NCI-H1105 treated with DMSO at 0.1 percent for 48 hours (cell line): Measurements from ENCODE around the gene GRXCR2.
"Not testable (repeated sequence)": the region's sequence is repeated elsewhere in the genome, so short reads cannot be mapped to it uniquely, and the experiment has no call there.

ENCODE experiments used
- DNase-seq: peaks from one replicate; lab custom pipeline; 2025; lab: John Stamatoyannopoulos, UW

The GRXCR2 gene

GRCh38 chr5:145874765-145875164 lies 2.0 kb upstream of the GRXCR2 start:
- no peak for DNase-seq

DNA sequence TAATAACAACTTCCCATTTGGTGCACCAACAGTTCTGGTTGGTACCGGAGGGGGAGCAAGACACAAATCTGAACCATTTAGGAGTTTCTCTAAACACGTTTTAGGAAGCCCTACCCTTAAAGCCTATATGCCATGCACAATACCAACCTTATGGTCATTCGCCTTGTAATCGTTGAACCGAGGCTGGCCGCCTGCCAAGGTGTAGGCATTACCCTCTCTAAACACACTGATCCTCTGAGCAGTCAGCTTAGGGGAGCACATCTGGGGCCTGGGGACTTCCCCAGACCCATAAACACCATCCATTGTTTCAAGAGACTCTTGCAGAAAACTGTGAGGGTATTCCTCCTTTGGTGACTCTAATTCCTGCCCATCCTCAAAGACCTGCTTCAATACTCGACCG lies 328 bp downstream of the GRXCR2 start:
- no peak for DNase-seq

- no peak for DNase-seq
Measured at GRCh38 chr5:145869753-145870152, 3.1 kb downstream of the GRXCR2 start.

DNA sequence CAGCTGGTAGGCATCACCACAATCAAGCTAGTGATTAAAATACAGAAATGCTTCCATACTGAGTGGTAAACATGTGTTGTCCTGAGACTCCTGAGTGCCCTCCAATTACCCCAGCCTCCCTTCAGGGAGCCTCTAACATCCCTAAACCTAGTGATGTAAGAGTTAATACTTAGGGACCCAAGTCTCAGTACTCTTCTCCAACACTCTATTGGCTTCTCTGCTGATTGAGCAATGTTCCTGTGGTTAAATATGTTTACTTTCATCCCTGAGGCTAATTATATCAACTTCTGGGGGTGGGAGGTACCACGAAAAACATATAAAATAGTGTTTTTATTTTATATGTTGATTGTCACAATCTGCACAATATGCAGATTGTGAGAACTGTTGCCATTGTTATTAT lies 5.0 kb downstream of the GRXCR2 start:
- DNase-seq = no peak

DNA sequence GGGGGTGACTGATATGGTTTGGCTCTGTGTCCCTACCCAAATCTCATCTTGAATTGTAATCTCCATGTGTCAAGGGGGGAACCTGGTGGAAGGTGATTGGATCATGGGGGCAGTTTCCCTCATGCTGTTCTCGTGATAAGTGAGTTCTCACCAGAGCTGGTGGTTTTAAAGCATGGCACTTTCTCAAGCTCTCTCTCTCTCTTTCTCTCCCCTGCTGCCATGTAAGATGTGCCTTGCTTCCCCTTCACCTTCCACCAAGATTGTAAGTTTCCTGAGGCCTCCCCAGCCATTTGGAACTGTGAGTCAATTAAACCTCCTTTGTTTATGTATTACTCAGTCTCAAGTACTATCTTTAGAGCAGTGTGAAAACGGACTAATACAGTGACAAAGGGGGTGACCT lies 8.4 kb downstream of the GRXCR2 start:
- not testable (repeated sequence) for DNase-seq

GRCh38 chr5:145863003-145863402 lies 9.8 kb downstream of the GRXCR2 start:
- no peak for DNase-seq

- DNase-seq = no peak
Measured at GRCh38 chr5:145859897-145860296, 12.9 kb downstream of the GRXCR2 start.

DNA sequence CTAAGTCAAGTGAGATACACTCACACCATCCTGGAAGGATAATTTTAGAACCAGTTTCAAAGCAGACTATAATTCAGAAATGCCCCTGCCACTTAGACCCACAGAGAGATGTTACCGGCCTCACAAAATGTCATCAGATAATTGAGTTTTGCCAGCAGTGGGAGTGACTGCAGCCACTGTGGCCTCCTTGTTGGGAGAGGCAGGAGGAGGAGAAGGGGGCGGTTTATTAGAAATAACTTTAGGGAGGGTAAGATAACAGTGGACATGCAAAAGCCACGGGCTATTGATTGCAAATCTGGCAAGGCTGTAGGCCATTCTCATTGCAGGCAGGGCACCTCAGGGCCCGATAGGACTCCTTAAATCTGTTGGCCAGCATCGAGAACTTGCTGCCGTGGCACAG lies 13.4 kb downstream of the GRXCR2 start:
- no peak for DNase-seq

GRCh38 chr5:145858959-145859358 lies 13.9 kb downstream of the GRXCR2 start:
- no peak for DNase-seq

DNA sequence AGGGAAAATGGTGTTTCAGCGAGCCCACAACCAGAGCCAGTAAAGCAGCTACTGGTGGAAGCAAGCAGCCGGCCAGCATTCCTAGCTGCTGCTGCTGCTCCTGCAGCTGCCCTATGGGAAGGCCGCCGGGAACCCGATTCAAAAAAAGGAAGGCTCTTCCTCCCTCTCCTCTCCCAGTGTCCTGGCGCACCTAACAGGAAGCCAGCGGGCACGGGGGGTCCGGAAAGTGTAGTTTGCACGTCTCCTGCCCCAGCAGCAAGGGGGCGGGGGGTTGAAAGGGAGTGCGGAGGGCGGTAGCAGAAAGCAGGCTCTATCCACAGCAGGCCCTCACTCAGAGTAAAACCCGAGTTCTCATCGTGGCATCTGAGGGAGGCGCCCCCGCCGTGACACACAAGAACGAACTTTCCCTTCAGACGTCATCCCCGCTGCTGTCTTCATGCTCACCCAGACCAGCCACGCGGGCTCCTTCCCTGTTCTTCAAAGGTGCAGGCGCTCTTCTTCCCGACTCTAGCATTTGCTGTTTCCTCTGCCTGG lies 16.5 kb downstream of the GRXCR2 start:
- DNase-seq = no peak

DNA sequence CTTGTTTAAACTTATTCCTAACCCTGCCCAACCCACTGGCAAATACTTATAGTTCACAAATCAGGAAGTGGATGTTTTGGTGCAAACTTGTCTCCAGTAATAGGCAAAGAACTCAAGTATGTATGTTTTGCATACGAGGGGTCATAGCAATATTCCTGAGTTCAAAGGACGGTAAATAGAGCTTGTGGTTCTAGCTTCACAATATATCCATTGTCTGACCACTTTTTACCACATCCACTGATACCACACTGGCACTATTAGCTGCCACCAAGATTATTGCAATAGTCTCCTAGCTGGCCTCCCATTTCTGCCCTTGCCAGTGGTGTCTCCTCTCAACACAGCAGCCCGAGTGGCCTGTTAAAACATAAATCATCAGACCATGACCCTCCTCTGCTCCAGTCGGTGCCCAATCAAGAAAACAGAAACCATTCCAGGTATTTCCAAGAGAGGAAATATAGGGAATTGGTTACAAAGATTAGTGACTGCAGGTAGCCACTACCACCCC lies 17.0 kb downstream of the GRXCR2 start:
- no peak for DNase-seq

GRCh38 chr5:145854651-145855258 lies 18.1 kb downstream of the GRXCR2 start:
- DNase-seq = no peak

DNA sequence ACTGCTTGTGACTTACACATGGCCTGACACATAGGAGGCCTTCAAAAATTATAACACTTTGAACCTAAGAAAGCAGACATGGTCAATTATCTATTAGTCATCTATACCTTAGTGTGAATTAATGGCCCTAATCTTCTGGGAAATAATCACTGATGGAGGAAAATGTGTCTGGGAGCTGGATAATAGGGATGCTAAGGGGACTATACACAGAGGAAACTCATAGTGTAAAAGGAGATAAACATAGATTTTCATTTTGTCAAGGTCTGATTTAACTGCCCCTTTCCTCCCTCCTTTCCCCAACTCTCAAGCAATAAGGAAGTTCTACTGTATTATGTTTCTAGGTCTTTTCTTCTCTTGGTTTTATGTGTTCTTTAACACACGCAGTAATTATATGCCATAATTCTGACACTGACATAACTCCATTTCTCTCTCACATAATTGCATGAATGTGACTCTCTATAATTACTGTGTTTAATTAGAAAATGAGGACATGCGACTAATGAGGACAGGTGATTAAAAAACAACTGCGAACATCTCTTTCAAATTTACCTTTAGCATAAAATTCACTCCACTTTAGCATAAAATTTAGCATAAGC lies 18.9 kb downstream of the GRXCR2 start:
- peak; percentile 7 for DNase-seq

- DNase-seq = no peak
Measured at GRCh38 chr5:145852990-145853389, 19.8 kb downstream of the GRXCR2 start.

- DNase-seq = no peak
Measured at GRCh38 chr5:145848854-145849253, 24.0 kb downstream of the GRXCR2 start.

DNA sequence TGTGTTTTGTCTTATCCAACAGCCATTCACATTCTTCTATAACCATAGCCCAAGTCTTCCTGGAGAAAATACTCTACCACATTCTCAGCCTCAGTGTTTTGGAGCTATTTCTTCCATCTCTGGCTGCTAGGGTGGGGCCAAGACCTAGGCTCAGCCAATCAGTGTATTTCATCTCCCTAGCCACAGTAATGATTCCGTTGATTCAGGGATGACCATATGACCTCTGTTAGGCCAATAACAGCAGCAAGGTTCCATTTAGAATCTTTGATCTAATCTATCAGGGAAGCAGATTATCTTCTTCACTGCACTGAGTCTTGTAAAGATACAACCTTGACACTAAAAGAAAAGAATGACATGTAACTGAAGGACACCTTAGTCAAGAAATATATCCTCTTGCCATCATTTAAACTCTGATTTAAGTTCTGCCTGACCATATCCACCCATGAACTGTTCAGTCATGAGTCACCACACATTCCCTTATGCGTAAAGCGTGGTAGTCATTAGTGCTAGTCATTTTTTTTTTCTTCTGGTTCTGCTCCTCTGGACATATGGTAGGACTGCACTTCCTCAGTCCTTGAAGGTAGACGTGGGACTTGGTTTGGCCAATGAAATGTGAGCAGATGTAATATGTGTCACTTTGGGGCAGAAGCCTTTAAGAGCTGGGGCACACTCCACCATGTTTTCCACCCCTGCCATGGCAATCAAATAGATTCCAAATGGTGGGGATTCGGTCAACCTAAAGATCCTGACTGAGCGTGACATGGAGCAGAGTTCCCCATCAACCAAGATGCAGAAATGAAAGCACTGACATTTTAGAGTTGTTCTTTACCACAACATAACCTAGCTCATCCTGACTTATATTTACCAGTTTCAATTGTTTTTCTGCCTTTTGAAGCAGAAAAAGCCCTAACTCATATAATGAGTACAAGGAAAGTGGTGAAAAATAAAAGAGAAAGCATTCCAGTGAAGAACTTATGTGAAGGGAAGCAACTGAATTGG lies 25.0 kb downstream of the GRXCR2 start:
- no peak for DNase-seq

GRCh38 chr5:145846081-145846480 lies 26.7 kb downstream of the GRXCR2 start:
- peak; percentile 0 for DNase-seq

- no peak for DNase-seq
Measured at GRCh38 chr5:145841299-145841698, 31.5 kb downstream of the GRXCR2 start.

DNA sequence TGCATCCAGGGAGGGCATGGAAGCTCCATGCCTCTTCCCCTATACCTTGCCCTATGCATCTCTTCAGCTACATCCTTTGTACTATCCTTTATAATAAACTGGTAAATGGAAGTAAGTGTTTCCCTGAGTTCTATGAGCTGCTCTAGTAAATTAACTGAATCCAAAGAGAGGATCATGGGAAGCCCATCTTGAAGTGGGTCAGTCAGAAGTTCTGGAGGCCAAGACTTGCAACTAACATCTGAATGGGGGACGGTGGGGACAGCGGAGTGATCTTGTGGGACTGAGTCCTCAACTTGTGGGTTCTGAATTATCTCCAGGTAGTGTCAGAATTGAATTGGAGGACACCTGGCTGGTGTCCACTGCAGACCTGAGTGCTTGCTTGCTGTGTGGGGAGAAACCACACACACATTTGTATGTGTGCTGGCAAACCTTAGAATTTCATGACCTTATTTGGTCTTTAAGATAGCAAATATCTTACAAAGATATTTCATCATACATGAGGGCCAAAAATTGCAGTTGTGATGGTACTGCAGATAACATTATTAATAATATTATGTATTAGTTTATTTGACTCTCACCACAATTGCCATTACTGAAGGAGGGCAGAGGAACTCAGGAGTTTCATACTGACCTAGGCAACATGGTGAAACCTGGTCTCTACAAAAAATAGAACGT lies 32.2 kb downstream of the GRXCR2 start:
- no peak for DNase-seq

DNA sequence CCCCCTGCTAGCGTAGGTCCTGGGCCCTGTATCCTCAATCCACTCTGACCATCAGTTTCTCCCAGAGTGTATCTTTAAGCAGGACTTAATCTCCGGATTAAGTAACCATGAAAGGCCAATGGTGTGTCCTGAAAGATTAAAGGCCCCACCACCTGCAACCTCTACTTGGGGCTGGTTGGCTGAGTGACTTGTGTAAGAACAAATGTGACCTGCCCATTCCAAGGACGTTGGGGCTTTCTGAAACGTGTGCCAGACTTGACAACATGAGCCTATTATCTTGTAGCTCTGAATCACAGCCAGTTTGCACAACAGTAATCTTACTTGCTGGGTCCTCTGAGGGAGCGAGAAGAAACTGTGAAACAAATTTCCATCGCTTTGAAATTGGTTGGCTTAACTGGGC lies 34.5 kb downstream of the GRXCR2 start:
- DNase-seq = no peak

DNA sequence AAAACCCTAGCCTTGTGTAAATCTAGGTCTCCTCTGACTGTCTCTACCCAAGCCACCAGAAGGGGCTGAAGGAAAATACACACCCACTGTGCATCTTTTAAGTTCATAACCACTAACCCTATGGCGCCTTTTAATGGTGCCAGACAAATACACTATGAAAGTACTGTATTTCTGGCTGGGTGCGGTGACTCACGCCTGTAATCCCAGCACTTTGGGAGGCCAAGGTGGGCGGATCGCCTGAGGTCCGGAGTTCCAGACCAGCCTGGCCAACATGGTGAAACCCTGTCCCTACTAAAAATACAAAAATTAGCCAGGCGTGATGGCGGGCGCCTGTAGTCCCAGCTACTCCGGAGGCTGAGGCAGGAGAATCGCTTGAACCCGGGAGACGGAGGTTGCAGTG lies 36.6 kb downstream of the GRXCR2 start:
- not testable (repeated sequence) for DNase-seq

DNA sequence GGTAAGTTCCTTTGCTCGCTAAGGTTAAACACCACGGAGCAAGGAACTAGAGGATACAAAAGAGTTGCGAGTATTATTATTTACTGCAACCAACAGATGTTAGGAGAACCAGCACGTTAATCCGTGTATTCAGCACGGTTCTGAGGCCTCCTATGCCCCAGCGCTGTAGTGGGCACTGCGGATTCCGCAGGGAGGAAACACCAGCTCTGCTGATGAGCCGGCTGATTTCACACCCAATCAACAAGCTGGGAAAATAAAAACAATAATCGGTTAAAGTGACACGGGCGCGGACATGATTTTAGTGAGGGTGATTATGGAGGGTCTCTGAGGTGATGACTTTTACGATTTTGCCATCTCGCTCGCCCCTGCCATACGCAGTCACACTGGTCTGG lies 37.0 kb downstream of the GRXCR2 start:
- no peak for DNase-seq
